ENCODE data around the gene EHBP1. TPM values are rescaled to one million over a fixed set of nuclear protein-coding genes. Genes with fewer than 3 reads are reported as not detected.
"Not testable (repeated sequence)": the region's sequence is repeated elsewhere in the genome, so short reads cannot be mapped to it uniquely, and the experiment has no call there.

Gene EHBP1
- total RNA-seq, 1 donor from 2014 or later: 45.8 TPM

DNA sequence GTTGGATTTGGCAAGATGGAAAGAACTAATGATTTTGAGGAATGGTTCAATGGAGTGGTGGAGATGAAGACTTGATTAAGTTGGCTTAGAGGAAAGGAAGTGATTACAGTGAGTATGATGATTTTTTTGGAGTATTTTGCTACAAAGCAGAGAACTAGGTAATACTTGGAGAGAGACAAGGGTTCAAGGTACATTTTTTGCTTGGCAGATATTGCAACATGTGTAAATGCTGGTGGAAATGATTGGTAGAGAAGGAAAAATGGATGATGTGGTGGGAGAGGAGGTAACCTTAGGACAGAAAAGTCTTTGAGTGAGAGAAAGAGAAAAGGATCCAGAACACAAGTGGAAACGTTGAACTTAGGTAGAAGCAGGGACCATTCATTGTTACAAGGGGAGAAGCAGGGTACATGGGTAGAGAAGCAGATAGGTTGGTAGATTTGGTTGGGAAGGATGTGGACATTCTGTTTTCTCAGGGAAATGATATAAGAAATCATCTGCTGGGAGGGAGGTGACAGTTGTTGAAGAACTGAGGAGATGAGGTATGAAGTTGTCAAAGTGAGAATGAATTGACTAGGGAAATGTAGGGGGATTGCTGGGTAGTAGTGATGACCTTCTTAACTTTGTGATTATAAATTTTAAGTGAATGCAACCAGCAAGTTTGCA is 6.5 kb downstream of the EHBP1 start:
- intact Hi-C loops (cut with DNase I): no loop called here

DNA sequence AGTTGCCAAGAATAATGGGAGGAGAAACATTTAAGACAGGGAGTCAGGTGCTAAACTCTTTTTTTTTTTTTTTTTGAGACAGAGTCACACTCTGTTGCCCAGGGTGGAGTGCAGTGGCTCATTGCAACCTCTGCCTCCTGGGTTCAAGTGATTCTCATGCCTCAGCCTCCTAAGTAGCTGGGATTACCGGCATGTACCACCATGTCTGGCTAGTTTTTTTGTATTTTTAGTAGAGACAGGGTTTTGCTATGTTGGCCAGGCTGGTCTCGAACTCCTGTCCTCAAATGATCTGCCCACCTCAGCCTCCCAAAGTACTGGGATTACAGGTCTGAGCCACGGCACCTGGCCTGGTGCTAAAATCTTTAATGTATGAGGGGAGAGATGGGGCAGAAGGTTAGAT is 7.7 kb downstream of the EHBP1 start:
- intact Hi-C loops (cut with DNase I); DNase-seq; H3K27me3 ChIP-seq (ENCODE audit: low read depth); H3K27ac ChIP-seq; H3K36me3 ChIP-seq; H3K4me1 ChIP-seq; H3K4me3 ChIP-seq; H3K9me3 ChIP-seq; ATAC-seq: not testable (repeated sequence)

More for the DNA sequence above, 6.5 kb downstream of the EHBP1 start:
- Histone ChIP-seq H3K4me1 (peaks cover 12% of the 10 kb centered on the region), H3K9me3 (no peaks in the 10 kb centered on the region), H3K27me3 (ENCODE audit: low read depth) (no peaks in the 10 kb centered on the region), H3K4me3 (no peak overlapping the region), H3K27ac (no peak overlapping the region), H3K36me3 (peaks cover 8% of the 10 kb centered on the region)
- ATAC-seq (no peak), DNase-seq (no peak)
- TF ChIP-seq, protein P1, sequence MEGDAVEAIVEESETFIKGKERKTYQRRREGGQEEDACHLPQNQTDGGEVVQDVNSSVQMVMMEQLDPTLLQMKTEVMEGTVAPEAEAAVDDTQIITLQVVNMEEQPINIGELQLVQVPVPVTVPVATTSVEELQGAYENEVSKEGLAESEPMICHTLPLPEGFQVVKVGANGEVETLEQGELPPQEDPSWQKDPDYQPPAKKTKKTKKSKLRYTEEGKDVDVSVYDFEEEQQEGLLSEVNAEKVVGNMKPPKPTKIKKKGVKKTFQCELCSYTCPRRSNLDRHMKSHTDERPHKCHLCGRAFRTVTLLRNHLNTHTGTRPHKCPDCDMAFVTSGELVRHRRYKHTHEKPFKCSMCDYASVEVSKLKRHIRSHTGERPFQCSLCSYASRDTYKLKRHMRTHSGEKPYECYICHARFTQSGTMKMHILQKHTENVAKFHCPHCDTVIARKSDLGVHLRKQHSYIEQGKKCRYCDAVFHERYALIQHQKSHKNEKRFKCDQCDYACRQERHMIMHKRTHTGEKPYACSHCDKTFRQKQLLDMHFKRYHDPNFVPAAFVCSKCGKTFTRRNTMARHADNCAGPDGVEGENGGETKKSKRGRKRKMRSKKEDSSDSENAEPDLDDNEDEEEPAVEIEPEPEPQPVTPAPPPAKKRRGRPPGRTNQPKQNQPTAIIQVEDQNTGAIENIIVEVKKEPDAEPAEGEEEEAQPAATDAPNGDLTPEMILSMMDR (IDR thresholded peaks at IDR 0.05): no peak

DNA sequence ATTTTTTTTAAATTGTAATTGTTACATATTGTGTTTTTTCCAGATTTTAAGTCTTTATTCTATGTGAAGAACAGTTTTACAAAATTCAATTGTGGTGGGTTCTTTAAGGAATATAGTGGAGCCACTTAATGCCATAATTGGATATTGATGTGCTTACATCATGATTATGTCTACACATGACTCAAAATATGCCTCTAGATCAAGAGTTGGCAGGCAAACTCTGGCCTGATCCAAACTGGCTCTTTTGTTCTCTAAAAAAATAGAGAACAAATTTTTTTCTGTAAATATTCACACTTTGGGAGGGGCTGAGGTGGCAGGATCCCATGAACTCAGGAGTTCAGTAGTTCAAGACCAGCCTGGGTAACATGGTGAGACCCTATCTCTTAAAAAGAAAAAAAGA is 8.3 kb downstream of the EHBP1 start:
- H3K27ac ChIP-seq: no peak overlapping the region
- TF ChIP-seq, protein P1 (IDR thresholded peaks at IDR 0.05): no peak
- intact Hi-C loops (cut with DNase I): no loop called here
- no peak overlapping the region for H3K4me3 ChIP-seq
- no peaks in the 10 kb centered on the region for H3K27me3 ChIP-seq (ENCODE audit: low read depth)
- peaks cover 8% of the 10 kb centered on the region for H3K4me1 ChIP-seq
- DNase-seq: no peak
- H3K36me3 ChIP-seq: peaks cover 8% of the 10 kb centered on the region
- ATAC-seq: no peak
- no peaks in the 10 kb centered on the region for H3K9me3 ChIP-seq

DNA sequence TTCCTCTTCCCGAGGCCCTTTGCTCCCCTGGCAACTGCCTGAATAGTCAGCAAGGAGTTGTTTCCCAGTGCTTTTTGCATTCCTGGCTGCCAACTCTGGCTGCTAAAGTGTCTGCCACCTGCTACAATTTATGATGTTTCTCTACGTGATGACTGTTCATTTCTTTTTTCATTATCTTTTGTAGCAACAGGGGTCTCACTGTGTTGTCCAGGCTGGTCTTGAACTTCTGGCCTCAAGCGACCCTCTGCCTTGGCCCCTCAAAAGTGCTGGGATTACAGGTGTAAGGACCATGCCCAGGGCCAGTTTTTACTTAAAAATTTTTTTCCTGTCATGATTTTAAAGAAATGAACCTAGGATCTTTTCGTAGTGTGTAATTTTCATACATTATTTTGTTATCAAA is 11.3 kb downstream of the EHBP1 start:
- H3K27ac ChIP-seq: no peak overlapping the region
- no peak for DNase-seq
- H3K27me3 ChIP-seq (ENCODE audit: low read depth): no peaks in the 10 kb centered on the region
- no peaks in the 10 kb centered on the region for H3K4me1 ChIP-seq
- H3K4me3 ChIP-seq: no peak overlapping the region
- intact Hi-C loops (cut with DNase I): no loop called here
- TF ChIP-seq, protein P1 (IDR thresholded peaks at IDR 0.05): no peak
- H3K9me3 ChIP-seq: no peaks in the 10 kb centered on the region
- no peaks in the 10 kb centered on the region for H3K36me3 ChIP-seq
- no peak for ATAC-seq

- ATAC-seq (no peak), DNase-seq (no peak)
- Histone ChIP-seq H3K36me3 (no peaks in the 10 kb centered on the region), H3K27ac (no peak overlapping the region), H3K9me3 (no peaks in the 10 kb centered on the region), H3K4me3 (no peak overlapping the region), H3K27me3 (ENCODE audit: low read depth) (no peaks in the 10 kb centered on the region), H3K4me1 (no peaks in the 10 kb centered on the region)
- intact Hi-C loops (cut with DNase I): no loop called here
- TF ChIP-seq, protein P1 (IDR thresholded peaks at IDR 0.05): no peak
These were observed 12.1 kb downstream of the EHBP1 start for GRCh38 chr2:62717503-62718081.

- DNase-seq (no peak), ATAC-seq (no peak)
- TF ChIP-seq, protein P1 (IDR thresholded peaks at IDR 0.05): no peak
- Histone ChIP-seq H3K27me3 (ENCODE audit: low read depth) (no peaks in the 10 kb centered on the region), H3K4me3 (no peak overlapping the region), H3K36me3 (no peaks in the 10 kb centered on the region), H3K27ac (no peak overlapping the region), H3K4me1 (no peaks in the 10 kb centered on the region), H3K9me3 (no peaks in the 10 kb centered on the region)
- intact Hi-C loops (cut with DNase I): no loop called here
These were observed 12.8 kb downstream of the EHBP1 start for GRCh38 chr2:62718225-62718822.

Measured in lower lobe of right lung (tissue), 2 donors.